Astrocyte (in vitro differentiated cells and primary cell): ENCODE results near the gene CRIM1. TPM values are rescaled to one million over a fixed set of nuclear protein-coding genes. Genes with fewer than 3 reads are reported as not detected.

Experiments
- DNase-seq: peaks from one replicate; pipeline ENCODE4 v3.0.0-alpha.2; 2010; ENCODE audit warnings: low read depth
- FAIRE-seq: peaks from 2 replicates; lab custom pipeline; 2011; peaks lifted over from hg19 to GRCh38; lab: Jason Lieb, UNC
- H2AFZ ChIP-seq: 2 replicates; pipeline ENCODE4 v1.6.0; 2012; ENCODE audit warnings: low read depth, low read length, inconsistent platforms
- H3K27ac ChIP-seq: 2 replicates; pipeline ENCODE4 v1.5.1; 2011; ENCODE audit warnings: low read depth, low read length, inconsistent platforms
- H3K27me3 ChIP-seq: 2 replicates; pipeline ENCODE4 v1.6.0; 2011; ENCODE audit warnings: low read length, inconsistent platforms; ENCODE audit not compliant: insufficient read depth
- H3K36me3 ChIP-seq: 2 replicates; pipeline ENCODE4 v1.5.1; 2011; ENCODE audit warnings: low read length, inconsistent platforms; ENCODE audit not compliant: insufficient read depth
- H3K4me1 ChIP-seq: 2 replicates; pipeline ENCODE4 v1.5.1; 2011; ENCODE audit warnings: low read length, inconsistent platforms; ENCODE audit not compliant: insufficient read depth
- H3K4me2 ChIP-seq: 2 replicates; pipeline ENCODE4 v1.6.0; 2012; ENCODE audit warnings: low read length, inconsistent platforms
- H3K4me3 ChIP-seq: 2 replicates; pipeline ENCODE4 v1.5.1; 2011; ENCODE audit warnings: low read depth, mild to moderate bottlenecking, low read length, inconsistent platforms; ENCODE audit not compliant: insufficient read depth
- H3K79me2 ChIP-seq: 2 replicates; pipeline ENCODE4 v1.6.0; 2012; ENCODE audit warnings: mild to moderate bottlenecking, low read length, inconsistent platforms; ENCODE audit not compliant: insufficient read depth
- H3K9ac ChIP-seq: 2 replicates; pipeline ENCODE4 v1.6.0; 2012; ENCODE audit warnings: mild to moderate bottlenecking, low read length, inconsistent platforms
- H3K9me3 ChIP-seq: 2 replicates; pipeline ENCODE4 v1.5.1; 2012; ENCODE audit warnings: low read depth, mild to moderate bottlenecking, low read length, inconsistent platforms; ENCODE audit not compliant: insufficient read depth
- H4K20me1 ChIP-seq: 2 replicates; pipeline ENCODE4 v1.6.0; 2012; ENCODE audit warnings: low read length, inconsistent platforms; ENCODE audit not compliant: insufficient read depth
- H3K27ac Mint-ChIP-seq: one replicate; pipeline ENCODE4 v1.8.0; 2021; ENCODE audit warnings: mild to moderate bottlenecking, mixed read lengths; ENCODE audit not compliant: unreplicated experiment
- H3K27me3 Mint-ChIP-seq: one replicate; pipeline ENCODE4 v1.8.0; 2021; ENCODE audit warnings: low read depth, mixed read lengths; ENCODE audit not compliant: unreplicated experiment
- H3K36me3 Mint-ChIP-seq: one replicate; pipeline ENCODE4 v1.8.0; 2021; ENCODE audit warnings: low read depth, mixed read lengths; ENCODE audit not compliant: unreplicated experiment
- H3K4me1 Mint-ChIP-seq: one replicate; pipeline ENCODE4 v1.8.0; 2021; ENCODE audit warnings: low read depth, mixed read lengths; ENCODE audit not compliant: unreplicated experiment
- H3K4me3 Mint-ChIP-seq: one replicate; pipeline ENCODE4 v1.8.0; 2021; ENCODE audit warnings: mild to moderate bottlenecking, moderate library complexity, mixed read lengths; ENCODE audit not compliant: unreplicated experiment
- H3K9me3 Mint-ChIP-seq: one replicate; pipeline ENCODE4 v1.8.0; 2021; ENCODE audit warnings: mild to moderate bottlenecking, mixed read lengths; ENCODE audit not compliant: unreplicated experiment
- CTCF ChIP-seq: IDR thresholded peaks from 2 replicates; pipeline ENCODE4 v1.5.1; 2011; ENCODE audit warnings: low read depth, mild to moderate bottlenecking, inconsistent platforms, low read length, moderate library complexity; ENCODE audit not compliant: insufficient read depth
- EZH2 ChIP-seq: IDR thresholded peaks from 2 replicates; pipeline ENCODE4 v1.6.1; 2012; ENCODE audit warnings: mild to moderate bottlenecking, low read length, inconsistent platforms; ENCODE audit not compliant: insufficient read depth
- total RNA-seq: library from RNA; stranded (reverse); gene quantifications from 2 replicates; pipeline ENCODE4 v1.2.1, GENCODE V29; 2021

CRIM1 gene
- total RNA-seq, 1 donor from 2014 or later, result 180 TPM

- H3K36me3 ChIP-seq, result peaks cover 17% of the 10 kb centered on the region
- Mint-ChIP-seq H3K27ac (peak overlapping the region; percentile 4), H3K4me3 (peak overlapping the region; percentile 13), H3K27me3 (no peaks in the 10 kb centered on the region), H3K9me3 (no peaks in the 10 kb centered on the region), H3K4me1 (peaks cover 52% of the 10 kb centered on the region), H3K36me3 (peaks cover 4% of the 10 kb centered on the region)
- H3K79me2 ChIP-seq, result peaks cover 98% of the 10 kb centered on the region
- H3K4me3 ChIP-seq, result no peak overlapping the region
- no peaks in the 10 kb centered on the region for H3K27me3 ChIP-seq
- H2AFZ ChIP-seq, result no peak overlapping the region
- peaks cover 21% of the 10 kb centered on the region for H3K4me1 ChIP-seq
- no peak overlapping the region for H3K9ac ChIP-seq
- DNase-seq, result no peak
- no peak for FAIRE-seq
- no peaks in the 10 kb centered on the region for H3K9me3 ChIP-seq
- H3K27ac ChIP-seq, result no peak overlapping the region
- no peak overlapping the region for H3K4me2 ChIP-seq
- H4K20me1 ChIP-seq, result peaks cover 48% of the 10 kb centered on the region
- no peak for TF ChIP-seq EZH2
- no peak for TF ChIP-seq CTCF
These were observed 38.2 kb downstream of the CRIM1 start for GRCh38 chr2:36393738-36394256.

GRCh38 chr2:36394804-36395203, 39.2 kb downstream of the CRIM1 start:
- H3K27me3 Mint-ChIP-seq, result no peaks in the 10 kb centered on the region
- Histone ChIP-seq H3K4me1 (peaks cover 12% of the 10 kb centered on the region), H3K79me2 (peaks cover 98% of the 10 kb centered on the region), H3K36me3 (peaks cover 22% of the 10 kb centered on the region), H3K27ac (no peak overlapping the region), H2AFZ (no peak overlapping the region), H3K4me3 (no peak overlapping the region), H3K9me3 (no peaks in the 10 kb centered on the region), H4K20me1 (peaks cover 42% of the 10 kb centered on the region), H3K27me3 (no peaks in the 10 kb centered on the region), H3K9ac (no peak overlapping the region), H3K4me2 (no peak overlapping the region)
- DNase-seq (no peak), FAIRE-seq (no peak)
- no peak overlapping the region for H3K4me3 Mint-ChIP-seq
- TF ChIP-seq EZH2 (no peak), CTCF (no peak)
- no peaks in the 10 kb centered on the region for H3K9me3 Mint-ChIP-seq
- H3K4me1 Mint-ChIP-seq, result peaks cover 42% of the 10 kb centered on the region
- peaks cover 4% of the 10 kb centered on the region for H3K36me3 Mint-ChIP-seq
- peak overlapping the region; percentile 88 for H3K27ac Mint-ChIP-seq

- H3K36me3 Mint-ChIP-seq, result peaks cover 4% of the 10 kb centered on the region
- TF ChIP-seq EZH2 (no peak), CTCF (no peak)
- peak overlapping the region; percentile 88 for H3K27ac Mint-ChIP-seq
These were observed 40.3 kb downstream of the CRIM1 start for GRCh38 chr2:36395866-36396265.

More at GRCh38 chr2:36395866-36396265, 40.3 kb downstream of the CRIM1 start:
- Histone ChIP-seq H3K4me1 (peaks cover 12% of the 10 kb centered on the region), H4K20me1 (peaks cover 51% of the 10 kb centered on the region), H3K4me3 (no peak overlapping the region), H3K27me3 (no peaks in the 10 kb centered on the region), H3K4me2 (no peak overlapping the region), H2AFZ (no peak overlapping the region), H3K9ac (no peak overlapping the region), H3K9me3 (no peaks in the 10 kb centered on the region), H3K36me3 (peaks cover 26% of the 10 kb centered on the region), H3K79me2 (peaks cover 98% of the 10 kb centered on the region), H3K27ac (no peak overlapping the region)
- Mint-ChIP-seq H3K27me3 (no peaks in the 10 kb centered on the region), H3K9me3 (no peaks in the 10 kb centered on the region), H3K4me3 (peak overlapping the region; percentile 43), H3K4me1 (peaks cover 35% of the 10 kb centered on the region)
- no peak for FAIRE-seq
- DNase-seq, result peak; percentile 54
